B cell (primary cell): Measurements from ENCODE around the gene STX10. TPM values are rescaled to one million over a fixed set of nuclear protein-coding genes. Genes with fewer than 3 reads are reported as not detected.
"Not testable (repeated sequence)": the region's sequence is repeated elsewhere in the genome, so short reads cannot be mapped to it uniquely, and the experiment has no call there.

ENCODE experiments used
- ATAC-seq: fragments of 200-7000 bp; cut with Tn5 transposase; one replicate; pipeline ENCODE4 v1.10.0; 2021; ENCODE audit warnings: low read depth, mild to moderate bottlenecking, moderate number of reproducible peaks, moderate library complexity
- CTCF ChIA-PET: fragments of 350-600 bp; sonication (Branson Sonifier 250); formaldehyde crosslinking; loops from one replicate; lab custom pipeline; 2021; ENCODE audit warnings: antibody characterized with exemption, inconsistent platforms; lab: Charles Lee
- POLR2A ChIA-PET: fragments of 350-600 bp; sonication (Branson Sonifier 250); formaldehyde crosslinking; loops from one replicate; lab custom pipeline; 2021; ENCODE audit warnings: antibody characterized with exemption; lab: Charles Lee
- DNase-seq: peaks from one replicate; pipeline ENCODE4 v3.0.0; 2013
- H2AFZ ChIP-seq: 2 replicates; pipeline ENCODE4 v1.6.1; 2012; ENCODE audit warnings: mild to moderate bottlenecking, low read depth, low read length; ENCODE audit not compliant: insufficient read depth, poor library complexity, severe bottlenecking
- H3K27ac ChIP-seq, 2 donors: 1 replicate in 1 of 2; 2 replicates in 1 of 2; pipeline ENCODE4 v1.5.1; 2012 to 2013; ENCODE audit warnings: low read length in 2 of 2, mild to moderate bottlenecking in 2 of 2, moderate library complexity in 1 of 2
- H3K27me3 ChIP-seq, 4 experiments: fragments of 200-600 bp in 1 of 4; sonication (generic) in 1 of 4; replicated peaks in 1 of 4; 1 replicate in 2 of 4; 2 replicates in 2 of 4; pipeline versions ENCODE4 v1.6.1 to v1.7.0; 2013 to 2016; ENCODE audit warnings: low read length in 3 of 4, mild to moderate bottlenecking in 2 of 4, mixed read lengths in 1 of 4, moderate library complexity in 1 of 4; ENCODE audit not compliant: insufficient read depth in 4 of 4, control insufficient read depth in 3 of 4; ENCODE audit errors: control extremely low read depth in 1 of 4
- H3K36me3 ChIP-seq, 2 experiments: replicated peaks in 1 of 2; 1 replicate in 1 of 2; 2 replicates in 1 of 2; pipeline versions ENCODE4 v1.6.1 to v1.7.1; 2013; ENCODE audit warnings: low read length in 1 of 2; ENCODE audit not compliant: insufficient read depth in 2 of 2, control insufficient read depth in 1 of 2; ENCODE audit errors: control extremely low read depth in 1 of 2, extremely low read depth in 1 of 2
- H3K4me1 ChIP-seq, 2 donors: fragments of 200-600 bp in 1 of 2; sonication (generic) in 1 of 2; 1 replicate in 1 of 2; 2 replicates in 1 of 2; pipeline versions ENCODE4 v1.5.1 to v1.6.1; 2013 to 2017; ENCODE audit warnings: low read length in 2 of 2; ENCODE audit not compliant: control insufficient read depth in 2 of 2, insufficient read depth in 2 of 2
- H3K4me2 ChIP-seq: replicated peaks from 2 replicates; pipeline ENCODE3; 2012; ENCODE audit warnings: mild to moderate bottlenecking, low read depth, low read length; ENCODE audit not compliant: poor library complexity, severe bottlenecking
- H3K4me3 ChIP-seq, 5 experiments: fragments of 200-600 bp in 1 of 5; sonication (generic) in 1 of 5; 1 replicate in 3 of 5; 2 replicates in 2 of 5; pipeline versions ENCODE4 v1.5.1 to v1.7.0; 2011 to 2016; ENCODE audit warnings: low read length in 4 of 5, mild to moderate bottlenecking in 4 of 5, low read depth in 2 of 5, control low read depth in 1 of 5, moderate library complexity in 1 of 5; ENCODE audit not compliant: insufficient read depth in 1 of 5; ENCODE audit errors: control extremely low read depth in 1 of 5, extremely low read depth in 1 of 5
- H3K79me2 ChIP-seq: fragments of 200-600 bp; sonication (generic); one replicate; pipeline ENCODE4 v1.6.0; 2016; ENCODE audit warnings: low read length; ENCODE audit not compliant: control insufficient read depth, insufficient read depth
- H3K9ac ChIP-seq: fragments of 200-600 bp; sonication (generic); 2 replicates; pipeline ENCODE4 v1.6.1; 2017; ENCODE audit warnings: mild to moderate bottlenecking, low read length, moderate library complexity
- H3K9me3 ChIP-seq, 3 donors: one replicate each; pipeline versions ENCODE4 v1.6.1 to v1.7.1; 2013; ENCODE audit warnings: low read length in 2 of 3; ENCODE audit not compliant: control insufficient read depth in 2 of 3, insufficient read depth in 1 of 3; ENCODE audit errors: control extremely low read depth in 1 of 3
- H4K20me1 ChIP-seq: 2 replicates; pipeline ENCODE4 v1.6.0; 2012; ENCODE audit warnings: mild to moderate bottlenecking, low read length; ENCODE audit not compliant: insufficient read depth, control insufficient read depth, poor library complexity, severe bottlenecking
- H3K27ac Mint-ChIP-seq: one replicate; pipeline ENCODE4 v1.8.0; 2021; ENCODE audit warnings: mixed read lengths
- H3K27me3 Mint-ChIP-seq: one replicate; pipeline ENCODE4 v1.8.0; 2021; ENCODE audit warnings: mixed read lengths
- H3K4me1 Mint-ChIP-seq: one replicate; pipeline ENCODE4 v1.8.0; 2021; ENCODE audit warnings: mixed read lengths
- H3K4me3 Mint-ChIP-seq: one replicate; pipeline ENCODE4 v1.8.0; 2021; ENCODE audit warnings: mixed read lengths
- H3K9me3 Mint-ChIP-seq: one replicate; pipeline ENCODE4 v1.8.0; 2022; ENCODE audit warnings: mixed read lengths; ENCODE audit not compliant: insufficient read depth
- EZH2 ChIP-seq: IDR thresholded peaks from 2 replicates; pipeline ENCODE4 v1.6.1; 2012; ENCODE audit warnings: borderline replicate concordance, low read depth, mild to moderate bottlenecking, moderate library complexity, low read length; ENCODE audit not compliant: insufficient read depth, poor library complexity, severe bottlenecking
- WGBS: methylation state at CpG from one replicate; pipeline ENCODE4 v1.1.5; 2013; ENCODE audit warnings: missing lambda C conversion rate; ENCODE audit not compliant: insufficient coverage; 5-methylcytosine and 5-hydroxymethylcytosine counted together
- intact Hi-C: fragments of 100-400 bp; cut with micrococcal nuclease; formaldehyde crosslinking; loops from one replicate; pipeline ENCODE4 v1.10.0; 2022
- polyA plus RNA-seq: library from polyadenylated mRNA; depleted of rRNA; stranded (reverse); fragments of >200 nt; gene quantifications from 2 replicates; pipeline ENCODE4 v1.2.3, GENCODE V29; 2012
- total RNA-seq, 2 donors: library from RNA; stranded (reverse); fragments of 120-200 nt in 1 of 2; gene quantifications; 1 replicate in 1 of 2; 2 replicates in 1 of 2; pipeline versions ENCODE4 v1.2.3 to v1.2.4, GENCODE V29; 2013 to 2022
- TF ChIP-seq, protein P1 (sequence below): fragments of 200-600 bp; IDR thresholded peaks from one replicate; pipeline ENCODE4 v1.8.0; 2022; ENCODE audit warnings: antibody characterized with exemption, mild to moderate bottlenecking

STX10 gene
- total and polyA plus RNA-seq, 2 donors (not counting 1 experiment from before 2014, with no cell fraction given) = 59.0 to 147 TPM

DNA sequence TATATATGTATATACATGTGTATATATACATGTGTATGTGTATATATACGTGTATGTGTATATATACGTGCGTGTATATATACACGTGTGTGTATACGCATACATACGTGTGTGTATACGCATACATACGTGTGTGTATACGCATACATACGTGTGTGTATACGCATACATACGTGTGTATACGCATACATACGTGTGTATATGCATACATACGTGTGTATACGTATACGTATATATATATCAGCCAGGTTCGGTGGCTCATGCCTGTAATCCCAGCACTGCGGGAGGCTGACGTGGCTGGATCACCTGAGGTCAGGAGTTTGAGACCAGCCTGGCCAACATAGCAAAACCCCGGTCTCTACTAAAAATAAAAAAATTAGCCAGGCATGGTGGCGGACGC is 34.8 kb upstream of the STX10 start:
- H3K9me3 Mint-ChIP-seq, DNase-seq, POLR2A ChIA-PET, H3K9me3 ChIP-seq, H3K27ac Mint-ChIP-seq, H3K9ac ChIP-seq, H2AFZ ChIP-seq, H3K4me3 ChIP-seq, H3K36me3 ChIP-seq, H4K20me1 ChIP-seq, H3K27ac ChIP-seq, H3K27me3 Mint-ChIP-seq, intact Hi-C loops, H3K4me2 ChIP-seq, ATAC-seq, H3K4me3 Mint-ChIP-seq, H3K27me3 ChIP-seq: not testable (repeated sequence)
- Histone ChIP-seq H3K4me1 (peaks cover 27 to 43% of the 10 kb centered on the region in 2 donors), H3K79me2 (peaks cover 12% of the 10 kb centered on the region)
- peaks cover 37% of the 10 kb centered on the region for H3K4me1 Mint-ChIP-seq
- over 99% methylated on average over 15 of the region's 23 CpGs for WGBS
- CTCF ChIA-PET = interaction anchor here (5.6 kb wide), 1 partner anchor 9 kb away, joined by 50 read pairs; no protein-coding TSS in a partner anchor

DNA sequence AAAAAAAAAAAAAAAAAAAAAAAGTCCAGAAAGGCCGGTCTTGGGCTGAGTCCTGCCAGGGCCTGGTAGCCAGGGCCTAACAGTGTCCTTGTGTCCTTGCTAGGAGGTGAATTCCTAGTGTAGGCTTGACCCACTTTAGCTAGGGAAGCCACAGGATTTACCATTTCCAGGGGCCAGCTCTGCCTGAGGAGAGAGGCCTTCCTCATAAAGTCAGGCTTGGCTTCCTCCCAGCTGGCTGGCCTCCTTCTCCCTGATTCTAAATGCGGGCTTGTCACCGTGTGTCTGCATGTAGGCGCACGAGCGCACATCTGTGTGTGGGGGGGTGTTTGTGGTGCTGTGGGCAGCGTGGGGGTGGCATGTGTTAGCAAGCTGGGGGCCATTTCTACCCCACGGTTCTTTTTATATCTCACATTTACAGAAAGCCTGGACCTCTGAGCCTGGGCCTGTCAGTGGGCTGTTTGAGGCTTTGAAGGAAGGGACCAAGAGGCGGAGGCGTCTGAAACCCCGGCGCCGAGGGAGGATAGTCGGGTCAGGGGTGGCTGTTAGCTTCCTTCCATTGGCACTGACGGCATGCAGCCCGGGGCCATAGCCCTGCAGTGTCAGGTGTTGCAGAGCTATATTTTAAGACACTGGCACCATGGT is 31.7 kb upstream of the STX10 start:
- WGBS = 20% methylated on average over 6 of the region's 16 CpGs
- TF ChIP-seq EZH2 = no peak
- TF ChIP-seq, protein P1, sequence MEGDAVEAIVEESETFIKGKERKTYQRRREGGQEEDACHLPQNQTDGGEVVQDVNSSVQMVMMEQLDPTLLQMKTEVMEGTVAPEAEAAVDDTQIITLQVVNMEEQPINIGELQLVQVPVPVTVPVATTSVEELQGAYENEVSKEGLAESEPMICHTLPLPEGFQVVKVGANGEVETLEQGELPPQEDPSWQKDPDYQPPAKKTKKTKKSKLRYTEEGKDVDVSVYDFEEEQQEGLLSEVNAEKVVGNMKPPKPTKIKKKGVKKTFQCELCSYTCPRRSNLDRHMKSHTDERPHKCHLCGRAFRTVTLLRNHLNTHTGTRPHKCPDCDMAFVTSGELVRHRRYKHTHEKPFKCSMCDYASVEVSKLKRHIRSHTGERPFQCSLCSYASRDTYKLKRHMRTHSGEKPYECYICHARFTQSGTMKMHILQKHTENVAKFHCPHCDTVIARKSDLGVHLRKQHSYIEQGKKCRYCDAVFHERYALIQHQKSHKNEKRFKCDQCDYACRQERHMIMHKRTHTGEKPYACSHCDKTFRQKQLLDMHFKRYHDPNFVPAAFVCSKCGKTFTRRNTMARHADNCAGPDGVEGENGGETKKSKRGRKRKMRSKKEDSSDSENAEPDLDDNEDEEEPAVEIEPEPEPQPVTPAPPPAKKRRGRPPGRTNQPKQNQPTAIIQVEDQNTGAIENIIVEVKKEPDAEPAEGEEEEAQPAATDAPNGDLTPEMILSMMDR = no peak

DNA sequence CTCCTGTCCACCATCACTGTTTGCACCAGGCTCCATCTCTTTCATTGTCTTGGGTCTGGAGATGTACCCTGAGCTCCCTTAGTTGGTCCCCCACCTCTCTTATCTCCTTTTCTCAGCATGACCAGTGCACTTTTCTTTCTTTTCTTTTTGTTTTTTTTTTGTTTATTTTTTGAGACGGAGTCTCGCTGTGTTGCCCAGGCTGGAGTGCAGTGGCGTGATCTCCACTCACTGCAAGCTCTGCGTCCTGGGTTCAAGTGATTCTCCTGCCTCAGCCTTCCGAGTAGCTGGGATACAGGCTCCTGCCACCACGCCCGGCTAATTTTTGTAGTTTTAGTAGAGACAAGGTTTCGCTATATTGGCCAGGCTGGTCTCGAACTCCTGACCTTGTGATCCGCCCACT is 28.1 kb upstream of the STX10 start:
- H3K9me3 ChIP-seq, H3K9me3 Mint-ChIP-seq, H3K4me3 ChIP-seq, H3K9ac ChIP-seq, H3K36me3 ChIP-seq, H3K4me3 Mint-ChIP-seq, H3K27ac Mint-ChIP-seq, H2AFZ ChIP-seq, intact Hi-C loops, H3K27ac ChIP-seq, H3K27me3 ChIP-seq, ATAC-seq, DNase-seq, H3K4me2 ChIP-seq, H4K20me1 ChIP-seq, H3K27me3 Mint-ChIP-seq: not testable (repeated sequence)
- CTCF ChIA-PET = interaction anchor here (0.6 to 1.2 kb wide), 3 partner anchors 9 to 293 kb away, joined by 3 to 6 read pairs (median 4); no protein-coding TSS in a partner anchor
- Histone ChIP-seq H3K79me2 (peaks cover 31% of the 10 kb centered on the region), H3K4me1 (peaks cover 34 to 55% of the 10 kb centered on the region in 2 donors)
- peaks cover 34% of the 10 kb centered on the region for H3K4me1 Mint-ChIP-seq
- WGBS = 98% methylated on average over 10 of the region's 10 CpGs
- POLR2A ChIA-PET = interaction anchor here (0.5 to 1.0 kb wide), 4 partner anchors 9 to 44 kb away, joined by 5 to 9 read pairs (median 6); no protein-coding TSS in a partner anchor

More for the DNA sequence above, 31.7 kb upstream of the STX10 start:
- Histone ChIP-seq H4K20me1 (no peaks in the 10 kb centered on the region), H3K9ac (peak overlapping the region; percentile 5), H3K27ac (no peak overlapping the region), H3K79me2 (peaks cover 22% of the 10 kb centered on the region), H3K27me3 (no peaks in the 10 kb centered on the region), H3K4me3 (no peak overlapping the region), H3K4me2 (peak overlapping the region; percentile 52), H3K9me3 (no peaks in the 10 kb centered on the region), H3K4me1 (peaks cover 27 to 37% of the 10 kb centered on the region in 2 donors), H3K36me3 (no peaks in the 10 kb centered on the region), H2AFZ (peak overlapping the region; percentile 72)
- Mint-ChIP-seq H3K27me3 (no peaks in the 10 kb centered on the region), H3K4me3 (peak overlapping the region; percentile 62), H3K4me1 (peaks cover 29% of the 10 kb centered on the region), H3K27ac (peak overlapping the region; percentile 84), H3K9me3 (no peaks in the 10 kb centered on the region)
- CTCF ChIA-PET = interaction anchor here (0.6 to 5.6 kb wide), 10 partner anchors 12 to 218 kb away, joined by 3 to 50 read pairs (median 6); no protein-coding TSS in a partner anchor
- DNase-seq = peak; percentile 49
- intact Hi-C loops = no loop called here
- ATAC-seq = peak; percentile 58
- POLR2A ChIA-PET = interaction anchor here (0.6 to 3.3 kb wide), 10 partner anchors 11 to 799 kb away, joined by 3 to 38 read pairs (median 6); no protein-coding TSS in a partner anchor
